SK-N-SH treated with all-trans-retinoic acid at 6 μM for 48 hours (cell line): ENCODE results near the gene TBC1D16.

Source experiments
- BACH2 ChIP-seq: fragments of 250-450 bp; sonication (Bioruptor Pico); IDR thresholded peaks from 2 replicates; pipeline ENCODE4 v1.9.0; 2021; ENCODE audit warnings: mild to moderate bottlenecking, borderline replicate concordance
- CSDC2 ChIP-seq: fragments of 250-450 bp; sonication (Bioruptor Pico); IDR thresholded peaks from 2 replicates; pipeline ENCODE4 v1.5.0; 2020; ENCODE audit warnings: mild to moderate bottlenecking, moderate library complexity
- ISL1 ChIP-seq: fragments of 250-450 bp; sonication (Bioruptor Pico); IDR thresholded peaks from 2 replicates; pipeline ENCODE4 v2.1.2; 2022; ENCODE audit warnings: mild to moderate bottlenecking, moderate library complexity
- RARB ChIP-seq: fragments of 250-450 bp; sonication (Bioruptor Pico); IDR thresholded peaks from 2 replicates; pipeline ENCODE4 v1.8.0; 2021; ENCODE audit warnings: mild to moderate bottlenecking, moderate library complexity
- TOX ChIP-seq: fragments of 250-450 bp; sonication (Bioruptor Pico); IDR thresholded peaks from 2 replicates; pipeline ENCODE4 v1.8.0; 2021; ENCODE audit warnings: mild to moderate bottlenecking, moderate library complexity, borderline replicate concordance
- ZFP3 ChIP-seq: fragments of 250-450 bp; sonication (Bioruptor Pico); IDR thresholded peaks from 2 replicates; pipeline ENCODE4 v1.5.0; 2020; ENCODE audit warnings: mild to moderate bottlenecking, moderate library complexity
- ZNF565 ChIP-seq: fragments of 450-650 bp; formaldehyde crosslinking; conservative IDR thresholded peaks from 2 replicates; pipeline ENCODE4 v1.5.0; 2020; ENCODE audit warnings: low read depth, mild to moderate bottlenecking, moderate library complexity
- ZNF8 ChIP-seq: fragments of 450-650 bp; formaldehyde crosslinking; IDR thresholded peaks from 2 replicates; pipeline ENCODE4 v1.5.0; 2020; ENCODE audit warnings: mild to moderate bottlenecking, moderate library complexity
- TF ChIP-seq, protein P1 (sequence below): fragments of 250-450 bp; sonication (Bioruptor Pico); IDR thresholded peaks from 2 replicates; pipeline ENCODE4 v1.8.0; 2021; ENCODE audit warnings: low read depth, mild to moderate bottlenecking, moderate library complexity, borderline replicate concordance
- TF ChIP-seq, protein P2 (sequence below): fragments of 250-450 bp; sonication (Bioruptor Pico); IDR thresholded peaks from 2 replicates; pipeline ENCODE4 v1.5.1; 2021; ENCODE audit warnings: mild to moderate bottlenecking, moderate library complexity
- TF ChIP-seq, protein P3 (sequence below): fragments of 250-450 bp; sonication (Bioruptor Pico); IDR thresholded peaks from 2 replicates; pipeline ENCODE4 v1.8.0; 2020; ENCODE audit warnings: mild to moderate bottlenecking, moderate library complexity, borderline replicate concordance

DNA sequence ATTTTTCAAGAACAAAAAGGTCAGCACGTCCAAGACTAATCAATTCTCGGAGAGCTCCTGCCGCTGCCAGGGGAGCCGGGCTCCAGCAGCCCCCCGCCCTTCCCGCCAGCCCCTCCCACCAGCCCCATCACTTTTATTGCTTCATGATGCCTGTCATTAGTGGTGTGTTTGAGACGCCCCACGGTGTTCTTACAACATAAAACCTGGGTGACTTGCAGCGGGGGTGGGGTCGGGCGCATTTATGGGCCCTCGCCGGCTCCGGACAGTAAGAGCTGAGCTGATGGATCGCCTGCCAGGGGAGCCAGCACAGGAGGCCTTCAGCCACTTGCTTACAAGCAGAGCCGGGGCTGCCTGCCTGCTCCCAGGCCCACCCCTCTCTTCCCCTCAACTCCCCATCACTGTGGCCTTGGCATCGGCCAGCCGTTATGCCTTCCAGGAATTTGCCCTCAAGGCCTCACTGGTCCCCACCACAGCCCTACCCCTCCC, 113.5 kb downstream of the TBC1D16 start:
- TF ChIP-seq ZNF8 (CRISPR knock-in tag) (no peak), RARB (CRISPR knock-in tag) (no peak), CSDC2 (CRISPR knock-in tag) (no peak), BACH2 (CRISPR knock-in tag) (no peak), ZFP3 (no peak), TOX (CRISPR knock-in tag) (no peak), ZNF565 (CRISPR knock-in tag) (no peak), ISL1 (CRISPR knock-in tag) (no peak)
- TF ChIP-seq, protein P1, sequence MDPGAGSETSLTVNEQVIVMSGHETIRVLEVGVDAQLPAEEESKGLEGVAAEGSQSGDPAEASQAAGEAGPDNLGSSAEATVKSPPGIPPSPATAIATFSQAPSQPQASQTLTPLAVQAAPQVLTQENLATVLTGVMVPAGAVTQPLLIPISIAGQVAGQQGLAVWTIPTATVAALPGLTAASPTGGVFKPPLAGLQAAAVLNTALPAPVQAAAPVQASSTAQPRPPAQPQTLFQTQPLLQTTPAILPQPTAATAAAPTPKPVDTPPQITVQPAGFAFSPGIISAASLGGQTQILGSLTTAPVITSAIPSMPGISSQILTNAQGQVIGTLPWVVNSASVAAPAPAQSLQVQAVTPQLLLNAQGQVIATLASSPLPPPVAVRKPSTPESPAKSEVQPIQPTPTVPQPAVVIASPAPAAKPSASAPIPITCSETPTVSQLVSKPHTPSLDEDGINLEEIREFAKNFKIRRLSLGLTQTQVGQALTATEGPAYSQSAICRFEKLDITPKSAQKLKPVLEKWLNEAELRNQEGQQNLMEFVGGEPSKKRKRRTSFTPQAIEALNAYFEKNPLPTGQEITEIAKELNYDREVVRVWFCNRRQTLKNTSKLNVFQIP (CRISPR knock-in tag): no peak
- TF ChIP-seq, protein P2, sequence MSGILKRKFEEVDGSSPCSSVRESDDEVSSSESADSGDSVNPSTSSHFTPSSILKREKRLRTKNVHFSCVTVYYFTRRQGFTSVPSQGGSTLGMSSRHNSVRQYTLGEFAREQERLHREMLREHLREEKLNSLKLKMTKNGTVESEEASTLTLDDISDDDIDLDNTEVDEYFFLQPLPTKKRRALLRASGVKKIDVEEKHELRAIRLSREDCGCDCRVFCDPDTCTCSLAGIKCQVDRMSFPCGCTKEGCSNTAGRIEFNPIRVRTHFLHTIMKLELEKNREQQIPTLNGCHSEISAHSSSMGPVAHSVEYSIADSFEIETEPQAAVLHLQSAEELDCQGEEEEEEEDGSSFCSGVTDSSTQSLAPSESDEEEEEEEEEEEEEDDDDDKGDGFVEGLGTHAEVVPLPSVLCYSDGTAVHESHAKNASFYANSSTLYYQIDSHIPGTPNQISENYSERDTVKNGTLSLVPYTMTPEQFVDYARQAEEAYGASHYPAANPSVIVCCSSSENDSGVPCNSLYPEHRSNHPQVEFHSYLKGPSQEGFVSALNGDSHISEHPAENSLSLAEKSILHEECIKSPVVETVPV: no peak
- TF ChIP-seq, protein P3, sequence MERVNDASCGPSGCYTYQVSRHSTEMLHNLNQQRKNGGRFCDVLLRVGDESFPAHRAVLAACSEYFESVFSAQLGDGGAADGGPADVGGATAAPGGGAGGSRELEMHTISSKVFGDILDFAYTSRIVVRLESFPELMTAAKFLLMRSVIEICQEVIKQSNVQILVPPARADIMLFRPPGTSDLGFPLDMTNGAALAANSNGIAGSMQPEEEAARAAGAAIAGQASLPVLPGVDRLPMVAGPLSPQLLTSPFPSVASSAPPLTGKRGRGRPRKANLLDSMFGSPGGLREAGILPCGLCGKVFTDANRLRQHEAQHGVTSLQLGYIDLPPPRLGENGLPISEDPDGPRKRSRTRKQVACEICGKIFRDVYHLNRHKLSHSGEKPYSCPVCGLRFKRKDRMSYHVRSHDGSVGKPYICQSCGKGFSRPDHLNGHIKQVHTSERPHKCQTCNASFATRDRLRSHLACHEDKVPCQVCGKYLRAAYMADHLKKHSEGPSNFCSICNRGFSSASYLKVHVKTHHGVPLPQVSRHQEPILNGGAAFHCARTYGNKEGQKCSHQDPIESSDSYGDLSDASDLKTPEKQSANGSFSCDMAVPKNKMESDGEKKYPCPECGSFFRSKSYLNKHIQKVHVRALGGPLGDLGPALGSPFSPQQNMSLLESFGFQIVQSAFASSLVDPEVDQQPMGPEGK (CRISPR knock-in tag): no peak
